Calu3 (cell line): Measurements from ENCODE around the gene CWC22. TPM values are rescaled to one million over a fixed set of nuclear protein-coding genes. Genes with fewer than 3 reads are reported as not detected.
"Not testable (repeated sequence)": the region's sequence is repeated elsewhere in the genome, so short reads cannot be mapped to it uniquely, and the experiment has no call there.

Experiments
- BruUV-seq: library from RNA; stranded (reverse); fragments of 400-500 nt; replicated peaks from 2 replicates; lab custom pipeline; 2021; lab: Mats Ljungman, UMichigan
- CTCF ChIA-PET: fragments of 300-600 bp; sonication (Branson Sonifier 250); formaldehyde crosslinking; loops from one replicate; lab custom pipeline; 2022; ENCODE audit warnings: antibody characterized with exemption; lab: Charles Lee
- DNase-seq: peaks from one replicate; pipeline ENCODE4 v3.0.0; 2022
- H3K27ac Mint-ChIP-seq: one replicate; pipeline ENCODE4 v1.8.0; 2022; ENCODE audit warnings: mixed read lengths; ENCODE audit not compliant: unreplicated experiment
- H3K27me3 Mint-ChIP-seq: one replicate; pipeline ENCODE4 v1.8.0; 2022; ENCODE audit warnings: mixed read lengths; ENCODE audit not compliant: unreplicated experiment
- H3K36me3 Mint-ChIP-seq: one replicate; pipeline ENCODE4 v1.8.0; 2022; ENCODE audit warnings: mild to moderate bottlenecking, moderate library complexity, mixed read lengths; ENCODE audit not compliant: insufficient read depth, unreplicated experiment
- H3K4me1 Mint-ChIP-seq: one replicate; pipeline ENCODE4 v1.8.0; 2022; ENCODE audit warnings: mild to moderate bottlenecking, low read depth, mixed read lengths; ENCODE audit not compliant: unreplicated experiment
- H3K4me3 Mint-ChIP-seq: one replicate; pipeline ENCODE4 v1.8.0; 2022; ENCODE audit warnings: mild to moderate bottlenecking, low read depth, moderate library complexity, mixed read lengths; ENCODE audit not compliant: unreplicated experiment
- H3K9me3 Mint-ChIP-seq: one replicate; pipeline ENCODE4 v1.8.0; 2022; ENCODE audit warnings: low read depth, mixed read lengths; ENCODE audit not compliant: unreplicated experiment
- CTCF ChIP-seq: fragments of 200-600 bp; IDR thresholded peaks from one replicate; pipeline ENCODE4 v1.8.0; 2022; ENCODE audit warnings: antibody characterized with exemption; ENCODE audit not compliant: unreplicated experiment
- intact Hi-C: fragments of 100-400 bp; cut with micrococcal nuclease; formaldehyde crosslinking; loops from one replicate; pipeline ENCODE4 v1.10.0; 2022; ENCODE audit not compliant: unreplicated experiment
- total RNA-seq: library from RNA; stranded (reverse); gene quantifications from 2 replicates; pipeline ENCODE4 v1.2.3, GENCODE V29; 2022

CWC22 gene
- total RNA-seq, 1 experiment from 2014 or later: 20.5 TPM

GRCh38 chr2:179974761-179975160 is 32.3 kb downstream of the CWC22 start:
- CTCF ChIA-PET: no interaction called here

GRCh38 chr2:179966778-179967394 is 40.2 kb downstream of the CWC22 start:
- no peaks in the 10 kb centered on the region for H3K27me3 Mint-ChIP-seq
- no TSS peak for BruUV-seq
- peaks cover 22% of the 10 kb centered on the region for H3K36me3 Mint-ChIP-seq
- no peak overlapping the region for H3K4me3 Mint-ChIP-seq
- H3K4me1 Mint-ChIP-seq: no peaks in the 10 kb centered on the region
- CTCF ChIA-PET: no interaction called here
- intact Hi-C loops: no loop called here
- no peak overlapping the region for H3K27ac Mint-ChIP-seq
- DNase-seq: no peak
- TF ChIP-seq CTCF: no peak
- no peaks in the 10 kb centered on the region for H3K9me3 Mint-ChIP-seq

More at GRCh38 chr2:179974761-179975160, 32.3 kb downstream of the CWC22 start:
- no peak overlapping the region for H3K27ac Mint-ChIP-seq
- H3K36me3 Mint-ChIP-seq: peaks cover 13% of the 10 kb centered on the region
- no TSS peak for BruUV-seq
- no peaks in the 10 kb centered on the region for H3K27me3 Mint-ChIP-seq
- H3K9me3 Mint-ChIP-seq: no peaks in the 10 kb centered on the region
- no peak for TF ChIP-seq CTCF
- no peaks in the 10 kb centered on the region for H3K4me1 Mint-ChIP-seq
- H3K4me3 Mint-ChIP-seq: no peak overlapping the region
- DNase-seq: no peak
- intact Hi-C loops: no loop called here

- BruUV-seq: no TSS peak
Observed at GRCh38 chr2:179965291-179966258, 41.5 kb downstream of the CWC22 start.

GRCh38 chr2:179963626-179964025 is 43.5 kb downstream of the CWC22 start:
- H3K36me3 Mint-ChIP-seq: peaks cover 15% of the 10 kb centered on the region
- no peak overlapping the region for H3K4me3 Mint-ChIP-seq
- DNase-seq: no peak
- CTCF ChIA-PET: no interaction called here
- H3K9me3 Mint-ChIP-seq: no peaks in the 10 kb centered on the region
- H3K4me1 Mint-ChIP-seq: no peaks in the 10 kb centered on the region
- H3K27ac Mint-ChIP-seq: no peak overlapping the region
- H3K27me3 Mint-ChIP-seq: no peaks in the 10 kb centered on the region
- intact Hi-C loops: no loop called here
- BruUV-seq: no TSS peak
- TF ChIP-seq CTCF: no peak

More at GRCh38 chr2:179965291-179966258, 41.5 kb downstream of the CWC22 start:
- H3K4me3 Mint-ChIP-seq: no peak overlapping the region
- H3K27ac Mint-ChIP-seq: no peak overlapping the region
- H3K4me1 Mint-ChIP-seq: no peaks in the 10 kb centered on the region
- H3K9me3 Mint-ChIP-seq: no peaks in the 10 kb centered on the region
- H3K36me3 Mint-ChIP-seq: peaks cover 22% of the 10 kb centered on the region
- DNase-seq: no peak
- CTCF ChIA-PET: no interaction called here
- no peak for TF ChIP-seq CTCF
- no peaks in the 10 kb centered on the region for H3K27me3 Mint-ChIP-seq
- intact Hi-C loops: no loop called here

- CTCF ChIA-PET: not testable (repeated sequence)
Observed at GRCh38 chr2:179958251-179958650, 48.8 kb downstream of the CWC22 start.

More at GRCh38 chr2:179958251-179958650, 48.8 kb downstream of the CWC22 start:
- BruUV-seq, DNase-seq, H3K27ac Mint-ChIP-seq, H3K4me1 Mint-ChIP-seq, H3K4me3 Mint-ChIP-seq, H3K36me3 Mint-ChIP-seq, H3K9me3 Mint-ChIP-seq, intact Hi-C loops, H3K27me3 Mint-ChIP-seq: not testable (repeated sequence)
